ENCODE results near the gene SPOCK2. TPM values are rescaled to one million over a fixed set of nuclear protein-coding genes. Genes with fewer than 3 reads are reported as not detected.

The SPOCK2 gene
- total and polyA plus RNA-seq, 2 of the 13 experiments (the other 11 are each of a cell fraction or from before 2014, with no cell fraction given) = 8.6 to 30.6 TPM

- TF ChIP-seq ZBTB40 (IDR thresholded peaks at IDR 0.05) (no peak), ZBTB40 (CRISPR knock-in tag; IDR thresholded peaks at IDR 0.05) (no peak), HIC2 (CRISPR knock-in tag; IDR thresholded peaks at IDR 0.05; ENCODE audit: low read depth) (0 out of 2 replicates have a peak, but pooled peaks have one; percentile 20), CTCF (CRISPR knock-in tag; IDR thresholded peaks at IDR 0.05) (no peak), ZNF576 (CRISPR knock-in tag; IDR thresholded peaks at IDR 0.05) (no peak), MAFF (IDR thresholded peaks at IDR 0.05; ENCODE audit: low read depth, low read length) (no peak), ZNF557 (CRISPR knock-in tag; IDR thresholded peaks at IDR 0.05) (no peak), NR0B2 (CRISPR knock-in tag; IDR thresholded peaks at IDR 0.05) (no peak), PATZ1 (CRISPR knock-in tag; IDR thresholded peaks at IDR 0.05) (peak; percentile 50), POLR2AphosphoS5 (IDR thresholded peaks at IDR 0.05; ENCODE audit: low read depth, low read length) (0 out of 2 replicates have a peak, but pooled peaks have one; percentile 34), ZBTB34 (CRISPR knock-in tag; IDR thresholded peaks at IDR 0.05) (no peak), RARA (CRISPR knock-in tag; IDR thresholded peaks at IDR 0.05) (0 out of 2 replicates have a peak, but pooled peaks have one; percentile 36)
These were observed 58.9 kb downstream of the SPOCK2 start (continued) for GRCh38 chr10:72029414-72029813.

All from HepG2 (cell line).